GM21737 (cell line): ENCODE data around the gene TCOF1.
A peak's percentile ranks its signal among the peaks of the same experiment; 100 is the strongest.
"Not testable (repeated sequence)": the region's sequence is repeated elsewhere in the genome, so short reads cannot be mapped to it uniquely, and the experiment has no call there.

Experiments used
- ATAC-seq: cut with Tn5 transposase; IDR thresholded peaks from one replicate; pipeline ENCODE4 v1.9.1; 2021; ENCODE audit warnings: mild to moderate bottlenecking, moderate library complexity; ENCODE audit not compliant: unreplicated experiment

TCOF1 gene

DNA sequence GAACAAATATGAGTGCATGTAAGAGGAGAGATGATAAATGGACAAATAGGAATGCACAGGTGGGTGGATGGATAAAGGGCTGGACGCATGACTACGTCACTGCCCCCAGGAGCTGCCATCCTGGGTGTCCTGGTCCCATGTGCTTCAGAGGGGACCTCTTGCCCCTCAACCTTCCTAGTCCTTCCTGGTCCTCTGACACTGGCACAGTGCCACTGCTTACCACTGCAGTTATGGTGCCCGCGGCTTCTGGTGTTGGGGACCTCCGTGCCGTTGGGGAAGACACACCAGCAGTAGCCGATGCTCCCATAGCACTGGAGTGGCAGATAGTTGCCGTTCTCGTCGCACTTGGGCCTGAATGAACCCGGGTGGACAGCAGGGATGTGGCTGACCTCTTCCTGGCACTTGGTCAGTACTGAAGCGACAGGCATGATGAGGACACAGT is 45.4 kb downstream of the TCOF1 start:
- ATAC-seq: no peak

DNA sequence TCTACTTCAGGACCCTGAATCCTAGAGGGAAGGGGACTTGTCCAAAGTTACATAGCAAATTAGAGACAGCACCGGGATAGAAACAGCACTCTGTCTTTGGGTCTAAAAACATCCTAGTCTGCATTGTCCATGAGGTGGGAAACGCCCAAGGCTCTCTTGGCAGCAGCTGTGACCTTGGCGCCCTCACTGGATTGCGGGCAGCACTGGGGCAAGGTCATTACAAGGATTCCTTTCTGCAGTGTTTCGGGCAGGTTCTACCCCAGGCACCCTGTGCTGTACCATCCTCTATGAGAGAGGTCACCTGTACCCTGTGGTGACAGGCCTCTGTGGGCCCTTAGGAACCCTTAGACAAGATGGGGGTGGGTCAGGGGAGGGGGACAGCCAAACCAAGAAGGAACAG is 46.6 kb downstream of the TCOF1 start:
- no peak for ATAC-seq

- no peak for ATAC-seq
These were observed 47.0 kb downstream of the TCOF1 start for GRCh38 chr5:150404535-150404934.

DNA sequence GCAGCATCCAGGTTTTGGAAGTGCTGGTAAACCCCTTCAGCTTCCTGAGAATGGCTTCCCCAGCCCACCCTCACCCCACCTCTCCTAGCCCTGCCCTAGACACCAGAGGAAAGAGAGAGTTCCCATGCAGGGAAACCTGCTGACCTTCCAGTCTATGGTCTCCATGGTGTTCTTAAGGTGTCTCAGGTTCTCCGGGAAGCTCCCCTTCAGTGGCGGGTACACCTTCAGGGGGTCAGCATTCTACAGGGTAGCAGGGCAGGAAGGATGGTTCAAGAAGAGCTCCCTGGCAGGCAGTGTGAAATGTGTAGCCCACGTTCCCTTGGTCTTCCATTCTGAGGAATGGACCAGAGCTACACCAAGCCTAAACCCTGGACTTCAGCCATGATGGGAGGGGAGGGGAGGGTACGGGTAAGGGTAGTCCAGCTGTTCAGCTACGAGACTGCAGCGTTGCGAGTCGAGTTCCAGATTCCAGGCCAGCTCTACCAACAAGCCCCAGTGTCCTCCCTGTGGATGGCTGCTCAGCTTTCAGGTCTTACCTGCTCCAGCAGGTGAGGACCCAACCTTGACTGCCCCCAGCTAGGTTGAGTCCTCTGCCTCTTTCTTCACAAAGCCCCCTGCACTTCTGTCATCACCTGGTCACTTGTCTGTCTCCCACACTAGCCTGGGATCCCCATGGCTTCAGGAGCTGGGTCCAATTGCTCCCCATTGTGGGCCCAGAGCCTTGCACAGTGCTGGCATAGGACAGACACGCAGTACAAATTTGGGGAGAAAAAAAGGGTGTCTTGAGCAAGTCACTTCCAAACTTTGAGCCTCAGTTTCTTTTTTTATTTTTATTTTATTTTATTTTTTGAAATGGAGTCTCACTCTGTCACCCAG is 47.7 kb downstream of the TCOF1 start:
- ATAC-seq: no peak

DNA sequence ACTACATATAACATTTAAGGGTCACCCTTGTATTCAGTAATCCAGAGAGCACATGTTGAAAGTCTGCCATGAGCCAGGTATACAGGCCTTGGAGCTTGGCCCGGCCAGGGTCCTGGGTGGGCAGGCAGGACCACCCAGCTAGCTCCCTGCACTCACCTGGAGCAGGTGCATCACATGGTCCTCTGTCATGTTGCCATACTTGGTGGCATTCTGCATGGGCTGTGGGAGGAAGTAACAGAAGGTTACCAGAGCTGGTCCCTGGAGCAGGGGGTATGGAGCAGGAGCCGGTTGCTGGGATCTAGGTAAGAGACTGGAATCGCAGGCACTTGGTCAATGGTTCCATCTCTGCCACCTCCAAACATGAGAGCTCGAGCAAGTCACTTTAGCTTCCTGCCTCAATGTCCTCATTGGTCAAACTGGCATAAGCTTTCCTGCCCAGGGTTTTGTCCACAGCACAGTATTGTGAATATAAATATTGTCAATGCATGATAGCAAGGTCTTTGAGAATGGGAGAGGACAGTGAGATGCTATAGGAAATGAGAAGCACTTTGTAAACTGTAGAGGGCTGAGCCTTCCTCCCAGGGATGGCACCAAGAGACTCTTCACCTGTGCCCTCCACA is 48.7 kb downstream of the TCOF1 start:
- ATAC-seq: no peak

- no peak for ATAC-seq
These were observed 49.2 kb downstream of the TCOF1 start for GRCh38 chr5:150406723-150407095.

GRCh38 chr5:150407096-150407720 is 49.7 kb downstream of the TCOF1 start:
- no peak for ATAC-seq

GRCh38 chr5:150408231-150408943 is 50.9 kb downstream of the TCOF1 start:
- ATAC-seq: no peak

DNA sequence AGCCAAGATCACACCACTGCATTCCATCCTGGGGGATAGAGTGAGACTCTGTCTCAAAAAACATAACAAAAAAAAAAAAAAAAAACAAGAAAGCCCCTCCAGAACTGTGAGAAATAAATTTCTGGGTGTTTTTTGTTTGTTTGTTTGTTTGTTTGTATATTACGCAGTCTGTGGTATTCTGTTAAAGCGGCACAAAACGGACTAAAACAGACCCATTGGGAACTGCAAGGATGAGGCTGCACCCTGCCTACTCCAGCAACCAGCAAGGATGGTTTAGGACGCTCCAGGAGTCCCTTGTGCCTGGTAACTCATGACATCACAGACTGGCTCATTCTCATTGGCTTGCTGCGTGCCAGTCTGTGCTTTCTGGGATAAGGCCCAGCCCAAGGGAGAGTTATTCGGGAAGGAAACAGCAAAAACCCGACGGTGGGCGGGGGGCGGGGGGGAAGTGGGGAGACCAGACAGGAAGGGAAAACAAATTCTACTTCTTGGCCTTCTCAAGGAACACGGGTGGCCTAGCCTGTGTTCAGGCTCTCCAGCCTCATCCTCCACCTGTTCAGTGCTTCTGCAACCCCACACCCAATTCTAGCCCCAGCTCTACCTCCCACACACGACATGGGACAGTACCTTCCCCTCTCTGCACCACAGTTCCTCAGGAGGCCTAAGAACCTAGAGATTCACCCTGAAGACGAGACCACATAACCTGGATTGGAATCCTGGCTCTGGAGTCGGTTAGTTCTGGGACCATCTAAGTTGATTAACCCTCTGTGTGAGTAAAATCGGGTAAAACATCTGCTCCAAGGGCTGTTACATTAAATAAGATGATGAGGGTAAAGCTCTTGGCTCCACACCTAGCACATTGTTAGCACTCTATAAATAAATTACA is 52.4 kb downstream of the TCOF1 start:
- ATAC-seq: peak; percentile 36

DNA sequence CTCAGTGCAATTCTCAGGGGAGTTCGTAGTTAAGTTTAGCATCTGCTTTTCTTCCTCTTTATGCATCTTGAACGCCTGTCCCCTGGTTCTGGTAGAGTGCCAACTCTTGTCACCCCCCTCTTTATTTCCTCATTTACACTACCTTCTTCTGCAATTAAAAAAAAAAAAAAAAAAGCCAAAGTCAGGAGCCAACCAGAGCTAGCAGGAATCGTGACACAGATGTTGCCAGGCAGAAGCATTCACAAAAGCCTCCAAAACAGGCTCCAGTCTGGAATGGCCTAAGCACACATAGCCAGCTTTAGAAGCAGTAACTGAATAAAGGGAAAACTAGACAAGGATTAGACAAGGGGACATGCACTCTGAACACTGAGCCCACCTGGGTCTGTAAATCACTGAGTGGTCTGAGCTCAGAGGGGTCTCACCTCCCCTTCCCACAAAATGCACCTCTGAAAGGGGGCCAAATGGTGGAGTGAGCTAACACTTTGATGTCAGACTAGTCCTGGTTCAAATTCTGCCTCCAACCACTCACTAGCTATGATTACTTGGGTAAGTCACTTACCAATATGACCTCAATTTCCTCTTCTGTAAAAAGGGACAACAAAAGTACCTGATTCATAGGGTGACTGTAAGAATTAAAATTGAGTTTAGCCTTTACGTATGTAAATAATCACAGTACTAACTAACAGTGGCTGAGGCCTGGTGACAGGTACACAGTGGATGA is 53.2 kb downstream of the TCOF1 start:
- ATAC-seq: no peak

DNA sequence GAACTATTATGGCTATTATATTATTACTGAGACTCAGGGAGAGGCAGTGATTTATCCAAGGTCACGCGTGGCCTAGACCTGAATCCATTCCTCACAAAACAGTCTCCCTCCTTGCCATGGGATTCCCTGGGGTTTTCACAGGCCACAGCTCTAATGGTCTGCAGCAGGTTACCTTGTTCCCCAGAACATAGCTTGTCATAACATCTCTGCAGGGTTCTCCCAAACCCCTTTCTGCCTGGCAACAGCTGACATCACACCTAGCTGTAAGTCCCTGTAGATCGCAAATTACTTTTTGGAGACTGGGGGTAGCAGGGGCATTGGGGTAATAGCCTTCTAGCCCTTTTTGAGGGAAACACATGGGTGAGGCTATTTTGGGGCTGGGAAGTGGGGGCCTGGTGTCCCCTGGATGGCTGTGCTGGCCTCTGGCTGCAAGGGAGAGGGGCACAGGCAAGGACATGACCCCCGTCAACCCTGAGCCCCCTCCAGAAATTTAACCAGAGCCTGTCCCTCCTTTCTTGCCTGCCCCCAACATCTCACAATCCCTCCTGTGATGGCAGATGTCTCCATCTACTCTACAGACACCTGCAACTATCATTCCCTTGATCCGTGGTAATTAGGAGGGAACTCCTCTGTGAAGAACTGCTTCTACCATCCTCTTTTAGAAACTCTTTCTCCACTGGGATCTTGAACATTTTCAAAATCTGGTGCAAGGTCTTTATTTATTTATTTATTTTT is 53.9 kb downstream of the TCOF1 start:
- peak; percentile 17 for ATAC-seq

GRCh38 chr5:150412319-150413175 is 55.0 kb downstream of the TCOF1 start, which contains the start of gene CD74:
Gene CD74, minus strand, starts transcription at chr5:150412910. Its CDS starts 161 bp downstream, at chr5:150412749.
- ATAC-seq: peak; percentile 67

GRCh38 chr5:150413176-150413901 is 55.8 kb downstream of the TCOF1 start:
- no peak for ATAC-seq

GRCh38 chr5:150413902-150414790 is 56.6 kb downstream of the TCOF1 start:
- not testable (repeated sequence) for ATAC-seq

DNA sequence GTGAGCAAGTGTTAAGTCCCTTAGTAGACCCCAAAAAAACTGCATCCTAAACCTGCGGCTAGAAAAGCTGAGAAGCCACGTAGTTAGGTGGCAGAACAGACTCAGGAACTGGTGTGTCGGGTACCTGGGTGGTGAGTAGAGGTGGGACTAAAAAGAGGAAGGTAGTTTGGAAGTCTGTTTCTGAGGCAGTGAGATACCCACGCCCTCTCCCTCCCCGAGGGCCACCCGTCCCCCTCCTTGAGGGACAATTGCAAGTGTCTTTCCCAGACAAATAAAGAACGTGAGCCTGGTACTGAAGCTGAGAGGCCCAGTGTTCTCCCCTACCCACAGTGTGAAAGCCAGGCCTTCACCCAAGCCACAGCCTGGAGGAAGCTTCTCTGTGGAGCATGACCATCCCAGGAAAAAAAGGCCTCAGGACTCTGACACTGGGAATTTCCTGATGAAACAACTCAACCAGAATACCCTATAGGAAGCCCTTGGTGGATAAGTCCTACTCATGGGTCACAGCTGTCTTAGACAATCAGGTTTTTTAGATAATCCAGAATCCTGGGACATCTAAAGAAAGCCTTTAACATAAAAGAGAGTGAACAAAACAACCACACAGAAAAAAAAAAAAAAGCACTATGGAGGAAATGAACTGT is 62.3 kb downstream of the TCOF1 start:
- ATAC-seq: peak; percentile 63

GRCh38 chr5:150422075-150422474 is 64.6 kb downstream of the TCOF1 start:
- no peak for ATAC-seq
